HEK293 (cell line): Measurements from ENCODE around the gene PTX3.

Source experiments
- CTCF ChIA-PET: fragments of 350-600 bp; formaldehyde crosslinking; extraction: SDS; loops from one replicate; lab custom pipeline; 2021; ENCODE audit warnings: antibody characterized with exemption; lab: Yijun Ruan, JAX
- POLR2A ChIA-PET: fragments of 300-600 bp; formaldehyde crosslinking; extraction: SDS; loops from one replicate; lab custom pipeline; 2020; ENCODE audit warnings: antibody characterized with exemption, inconsistent platforms; lab: Yijun Ruan, JAX
- H3K27ac ChIP-seq: fragments of 200-500 bp; sonication (Bioruptor generic); 2 replicates; pipeline ENCODE4 v1.5.1; 2014; ENCODE audit warnings: low read depth, low read length, control low read depth, inconsistent platforms; ENCODE audit errors: extremely low read depth
- H3K36me3 ChIP-seq, 2 experiments: fragments of 200-500 bp in 1 of 2; sonication (Bioruptor generic) in 1 of 2; 1 replicate in 1 of 2; 2 replicates in 1 of 2; pipeline ENCODE4 v1.5.1; 2014 to 2017; ENCODE audit warnings: inconsistent platforms in 2 of 2, low read length in 2 of 2; ENCODE audit not compliant: control insufficient read depth in 2 of 2, insufficient read depth in 1 of 2
- H3K4me1 ChIP-seq: fragments of 200-500 bp; sonication (Bioruptor generic); 2 replicates; pipeline ENCODE4 v1.5.1; 2014; ENCODE audit warnings: mild to moderate bottlenecking, low read length, inconsistent platforms; ENCODE audit not compliant: control insufficient read depth, insufficient read depth
- H3K4me3 ChIP-seq: 2 replicates; pipeline ENCODE4 v1.5.1; 2011; ENCODE audit warnings: low read depth, mild to moderate bottlenecking, control low read depth, low read length, moderate library complexity
- H3K9me3 ChIP-seq: fragments of 200-500 bp; sonication (Bioruptor generic); 2 replicates; pipeline ENCODE4 v1.5.1; 2014; ENCODE audit warnings: low read depth, low read length, inconsistent platforms; ENCODE audit not compliant: control insufficient read depth, insufficient read depth
- BCL11B ChIP-seq: fragments of 450-650 bp; formaldehyde crosslinking; IDR thresholded peaks from 2 replicates; pipeline ENCODE4 v1.5.1; 2016; ENCODE audit warnings: low read depth, missing biosample characterization, missing genetic modification characterization
- MEIS1 ChIP-seq: sonication (generic); formaldehyde crosslinking; IDR thresholded peaks from 2 replicates; pipeline ENCODE4 v1.8.1; 2022; ENCODE audit warnings: missing genetic modification reagents, mild to moderate bottlenecking, borderline replicate concordance
- TRIM28 ChIP-seq: IDR thresholded peaks from 2 replicates; pipeline ENCODE4 v1.6.1; 2011; ENCODE audit warnings: low read length, control low read depth, borderline replicate concordance
- ZBTB21 ChIP-seq: fragments of 450-650 bp; formaldehyde crosslinking; IDR thresholded peaks from 2 replicates; pipeline ENCODE4 v1.5.1; 2017; ENCODE audit warnings: missing biosample characterization, missing genetic modification characterization
- ZFP69B ChIP-seq: fragments of 450-650 bp; formaldehyde crosslinking; IDR thresholded peaks from 2 replicates; pipeline ENCODE4 v1.5.1; 2016; ENCODE audit warnings: missing biosample characterization, missing genetic modification characterization
- ZNF133 ChIP-seq: fragments of 450-650 bp; formaldehyde crosslinking; IDR thresholded peaks from 2 replicates; pipeline ENCODE4 v1.5.1; 2016; ENCODE audit warnings: missing biosample characterization, missing genetic modification characterization
- ZNF221 ChIP-seq: fragments of 450-650 bp; formaldehyde crosslinking; IDR thresholded peaks from 2 replicates; pipeline ENCODE4 v1.5.1; 2017; ENCODE audit warnings: missing biosample characterization, missing genetic modification characterization, borderline replicate concordance
- ZNF223 ChIP-seq: fragments of 450-650 bp; formaldehyde crosslinking; IDR thresholded peaks from 2 replicates; pipeline ENCODE4 v1.5.1; 2016; ENCODE audit warnings: missing biosample characterization, missing genetic modification characterization
- ZNF335 ChIP-seq: fragments of 450-650 bp; formaldehyde crosslinking; conservative IDR thresholded peaks from 2 replicates; pipeline ENCODE4 v1.5.1; 2016; ENCODE audit warnings: missing biosample characterization, missing genetic modification characterization
- ZNF391 ChIP-seq: fragments of 450-650 bp; formaldehyde crosslinking; IDR thresholded peaks from 2 replicates; pipeline ENCODE4 v1.5.1; 2016; ENCODE audit warnings: low read depth, missing biosample characterization, missing genetic modification characterization, borderline replicate concordance
- ZNF521 ChIP-seq: fragments of 450-650 bp; formaldehyde crosslinking; IDR thresholded peaks from 2 replicates; pipeline ENCODE4 v1.5.1; 2017; ENCODE audit warnings: missing biosample characterization, mild to moderate bottlenecking, missing genetic modification characterization
- ZNF626 ChIP-seq: fragments of 450-650 bp; sonication (Bioruptor Pico); formaldehyde crosslinking; IDR thresholded peaks from 2 replicates; pipeline ENCODE4 v1.5.1; 2018; ENCODE audit warnings: missing biosample characterization, missing genetic modification characterization, inconsistent platforms
- ZNF658 ChIP-seq: fragments of 450-650 bp; formaldehyde crosslinking; IDR thresholded peaks from 2 replicates; pipeline ENCODE4; 2016; ENCODE audit warnings: missing biosample characterization, missing genetic modification characterization
- TF ChIP-seq, protein P1 (sequence below): fragments of 450-650 bp; formaldehyde crosslinking; IDR thresholded peaks from 2 replicates; pipeline ENCODE4 v1.5.0; 2017; ENCODE audit warnings: missing biosample characterization, missing genetic modification characterization, borderline replicate concordance
- TF ChIP-seq, protein P2 (sequence below): fragments of 450-650 bp; formaldehyde crosslinking; IDR thresholded peaks from 2 replicates; pipeline ENCODE4 v1.5.1; 2016; ENCODE audit warnings: missing biosample characterization, missing genetic modification characterization
- TF ChIP-seq, protein P3 (sequence below): fragments of 450-650 bp; formaldehyde crosslinking; IDR thresholded peaks from 2 replicates; pipeline ENCODE4 v1.5.1; 2016; ENCODE audit warnings: missing biosample characterization, missing genetic modification characterization
- TF ChIP-seq, protein P4 (sequence below): fragments of 450-650 bp; formaldehyde crosslinking; IDR thresholded peaks from 2 replicates; pipeline ENCODE4 v1.5.1; 2017; ENCODE audit warnings: missing biosample characterization, missing genetic modification characterization
- TF ChIP-seq, protein P5 (sequence below): fragments of 450-650 bp; formaldehyde crosslinking; IDR thresholded peaks from 2 replicates; pipeline ENCODE4 v1.5.1; 2017; ENCODE audit warnings: missing biosample characterization, missing genetic modification characterization
- TF ChIP-seq, protein P6 (sequence below): fragments of 450-650 bp; formaldehyde crosslinking; IDR thresholded peaks from 2 replicates; pipeline ENCODE4 v1.5.1; 2016; ENCODE audit warnings: missing biosample characterization, missing genetic modification characterization, borderline replicate concordance

PTX3 gene

DNA sequence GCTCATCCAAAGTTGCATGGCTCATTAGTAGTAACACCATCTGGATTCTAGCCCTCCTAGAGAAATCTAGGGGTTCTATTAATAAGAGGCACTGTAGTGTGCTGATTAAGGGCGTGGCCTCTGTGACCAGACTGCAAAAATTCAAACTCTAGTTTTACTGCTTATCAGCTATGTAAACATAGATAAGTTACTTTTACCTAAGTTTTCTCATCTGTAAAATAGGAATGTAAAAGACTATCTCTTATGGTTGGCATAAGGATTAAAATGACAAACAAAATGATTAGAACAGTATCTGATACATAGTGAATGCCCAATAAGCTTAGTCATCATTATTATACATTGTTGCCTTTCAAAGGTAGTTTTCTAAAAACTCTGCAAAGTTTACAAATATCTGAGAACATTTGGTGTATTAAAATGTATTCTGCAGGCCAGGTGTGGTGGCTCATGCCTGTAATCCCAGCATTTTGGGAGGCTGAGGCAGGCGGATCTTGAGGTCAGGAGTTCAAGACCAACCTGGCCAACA, 4.5 kb downstream of the PTX3 start:
- no peak overlapping the region for H3K27ac ChIP-seq
- H3K36me3 ChIP-seq = no peaks in the 10 kb centered on the region
- ChIA-PET POLR2A (no interaction called here), CTCF (no interaction called here)
- no peak overlapping the region for H3K4me3 ChIP-seq
- H3K4me1 ChIP-seq = no peaks in the 10 kb centered on the region
- H3K9me3 ChIP-seq = no peaks in the 10 kb centered on the region
- TF ChIP-seq ZNF658 (tag by site-specific recombination) (no peak), ZNF521 (tag by site-specific recombination) (no peak), ZFP69B (tag by site-specific recombination) (no peak), ZBTB21 (tag by site-specific recombination) (no peak), ZNF626 (tag by site-specific recombination) (no peak), MEIS1 (CRISPR knock-in tag) (no peak), ZNF133 (no peak), BCL11B (tag by site-specific recombination) (no peak), ZNF335 (tag by site-specific recombination) (no peak), ZNF391 (tag by site-specific recombination) (no peak), ZNF221 (tag by site-specific recombination) (no peak), ZNF223 (tag by site-specific recombination) (no peak), TRIM28 (no peak)
- TF ChIP-seq, protein P1, sequence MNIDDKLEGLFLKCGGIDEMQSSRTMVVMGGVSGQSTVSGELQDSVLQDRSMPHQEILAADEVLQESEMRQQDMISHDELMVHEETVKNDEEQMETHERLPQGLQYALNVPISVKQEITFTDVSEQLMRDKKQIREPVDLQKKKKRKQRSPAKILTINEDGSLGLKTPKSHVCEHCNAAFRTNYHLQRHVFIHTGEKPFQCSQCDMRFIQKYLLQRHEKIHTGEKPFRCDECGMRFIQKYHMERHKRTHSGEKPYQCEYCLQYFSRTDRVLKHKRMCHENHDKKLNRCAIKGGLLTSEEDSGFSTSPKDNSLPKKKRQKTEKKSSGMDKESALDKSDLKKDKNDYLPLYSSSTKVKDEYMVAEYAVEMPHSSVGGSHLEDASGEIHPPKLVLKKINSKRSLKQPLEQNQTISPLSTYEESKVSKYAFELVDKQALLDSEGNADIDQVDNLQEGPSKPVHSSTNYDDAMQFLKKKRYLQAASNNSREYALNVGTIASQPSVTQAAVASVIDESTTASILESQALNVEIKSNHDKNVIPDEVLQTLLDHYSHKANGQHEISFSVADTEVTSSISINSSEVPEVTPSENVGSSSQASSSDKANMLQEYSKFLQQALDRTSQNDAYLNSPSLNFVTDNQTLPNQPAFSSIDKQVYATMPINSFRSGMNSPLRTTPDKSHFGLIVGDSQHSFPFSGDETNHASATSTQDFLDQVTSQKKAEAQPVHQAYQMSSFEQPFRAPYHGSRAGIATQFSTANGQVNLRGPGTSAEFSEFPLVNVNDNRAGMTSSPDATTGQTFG (tag by site-specific recombination) = no peak
- TF ChIP-seq, protein P2, sequence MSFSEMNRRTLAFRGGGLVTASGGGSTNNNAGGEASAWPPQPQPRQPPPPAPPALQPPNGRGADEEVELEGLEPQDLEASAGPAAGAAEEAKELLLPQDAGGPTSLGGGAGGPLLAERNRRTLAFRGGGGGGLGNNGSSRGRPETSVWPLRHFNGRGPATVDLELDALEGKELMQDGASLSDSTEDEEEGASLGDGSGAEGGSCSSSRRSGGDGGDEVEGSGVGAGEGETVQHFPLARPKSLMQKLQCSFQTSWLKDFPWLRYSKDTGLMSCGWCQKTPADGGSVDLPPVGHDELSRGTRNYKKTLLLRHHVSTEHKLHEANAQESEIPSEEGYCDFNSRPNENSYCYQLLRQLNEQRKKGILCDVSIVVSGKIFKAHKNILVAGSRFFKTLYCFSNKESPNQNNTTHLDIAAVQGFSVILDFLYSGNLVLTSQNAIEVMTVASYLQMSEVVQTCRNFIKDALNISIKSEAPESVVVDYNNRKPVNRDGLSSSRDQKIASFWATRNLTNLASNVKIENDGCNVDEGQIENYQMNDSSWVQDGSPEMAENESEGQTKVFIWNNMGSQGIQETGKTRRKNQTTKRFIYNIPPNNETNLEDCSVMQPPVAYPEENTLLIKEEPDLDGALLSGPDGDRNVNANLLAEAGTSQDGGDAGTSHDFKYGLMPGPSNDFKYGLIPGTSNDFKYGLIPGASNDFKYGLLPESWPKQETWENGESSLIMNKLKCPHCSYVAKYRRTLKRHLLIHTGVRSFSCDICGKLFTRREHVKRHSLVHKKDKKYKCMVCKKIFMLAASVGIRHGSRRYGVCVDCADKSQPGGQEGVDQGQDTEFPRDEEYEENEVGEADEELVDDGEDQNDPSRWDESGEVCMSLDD (tag by site-specific recombination) = no peak
- TF ChIP-seq, protein P3, sequence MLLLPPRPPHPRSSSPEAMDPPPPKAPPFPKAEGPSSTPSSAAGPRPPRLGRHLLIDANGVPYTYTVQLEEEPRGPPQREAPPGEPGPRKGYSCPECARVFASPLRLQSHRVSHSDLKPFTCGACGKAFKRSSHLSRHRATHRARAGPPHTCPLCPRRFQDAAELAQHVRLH = no peak
- TF ChIP-seq, protein P4, sequence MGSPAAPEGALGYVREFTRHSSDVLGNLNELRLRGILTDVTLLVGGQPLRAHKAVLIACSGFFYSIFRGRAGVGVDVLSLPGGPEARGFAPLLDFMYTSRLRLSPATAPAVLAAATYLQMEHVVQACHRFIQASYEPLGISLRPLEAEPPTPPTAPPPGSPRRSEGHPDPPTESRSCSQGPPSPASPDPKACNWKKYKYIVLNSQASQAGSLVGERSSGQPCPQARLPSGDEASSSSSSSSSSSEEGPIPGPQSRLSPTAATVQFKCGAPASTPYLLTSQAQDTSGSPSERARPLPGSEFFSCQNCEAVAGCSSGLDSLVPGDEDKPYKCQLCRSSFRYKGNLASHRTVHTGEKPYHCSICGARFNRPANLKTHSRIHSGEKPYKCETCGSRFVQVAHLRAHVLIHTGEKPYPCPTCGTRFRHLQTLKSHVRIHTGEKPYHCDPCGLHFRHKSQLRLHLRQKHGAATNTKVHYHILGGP (tag by site-specific recombination) = no peak
- TF ChIP-seq, protein P5, sequence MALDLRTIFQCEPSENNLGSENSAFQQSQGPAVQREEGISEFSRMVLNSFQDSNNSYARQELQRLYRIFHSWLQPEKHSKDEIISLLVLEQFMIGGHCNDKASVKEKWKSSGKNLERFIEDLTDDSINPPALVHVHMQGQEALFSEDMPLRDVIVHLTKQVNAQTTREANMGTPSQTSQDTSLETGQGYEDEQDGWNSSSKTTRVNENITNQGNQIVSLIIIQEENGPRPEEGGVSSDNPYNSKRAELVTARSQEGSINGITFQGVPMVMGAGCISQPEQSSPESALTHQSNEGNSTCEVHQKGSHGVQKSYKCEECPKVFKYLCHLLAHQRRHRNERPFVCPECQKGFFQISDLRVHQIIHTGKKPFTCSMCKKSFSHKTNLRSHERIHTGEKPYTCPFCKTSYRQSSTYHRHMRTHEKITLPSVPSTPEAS (tag by site-specific recombination) = no peak
- TF ChIP-seq, protein P6, sequence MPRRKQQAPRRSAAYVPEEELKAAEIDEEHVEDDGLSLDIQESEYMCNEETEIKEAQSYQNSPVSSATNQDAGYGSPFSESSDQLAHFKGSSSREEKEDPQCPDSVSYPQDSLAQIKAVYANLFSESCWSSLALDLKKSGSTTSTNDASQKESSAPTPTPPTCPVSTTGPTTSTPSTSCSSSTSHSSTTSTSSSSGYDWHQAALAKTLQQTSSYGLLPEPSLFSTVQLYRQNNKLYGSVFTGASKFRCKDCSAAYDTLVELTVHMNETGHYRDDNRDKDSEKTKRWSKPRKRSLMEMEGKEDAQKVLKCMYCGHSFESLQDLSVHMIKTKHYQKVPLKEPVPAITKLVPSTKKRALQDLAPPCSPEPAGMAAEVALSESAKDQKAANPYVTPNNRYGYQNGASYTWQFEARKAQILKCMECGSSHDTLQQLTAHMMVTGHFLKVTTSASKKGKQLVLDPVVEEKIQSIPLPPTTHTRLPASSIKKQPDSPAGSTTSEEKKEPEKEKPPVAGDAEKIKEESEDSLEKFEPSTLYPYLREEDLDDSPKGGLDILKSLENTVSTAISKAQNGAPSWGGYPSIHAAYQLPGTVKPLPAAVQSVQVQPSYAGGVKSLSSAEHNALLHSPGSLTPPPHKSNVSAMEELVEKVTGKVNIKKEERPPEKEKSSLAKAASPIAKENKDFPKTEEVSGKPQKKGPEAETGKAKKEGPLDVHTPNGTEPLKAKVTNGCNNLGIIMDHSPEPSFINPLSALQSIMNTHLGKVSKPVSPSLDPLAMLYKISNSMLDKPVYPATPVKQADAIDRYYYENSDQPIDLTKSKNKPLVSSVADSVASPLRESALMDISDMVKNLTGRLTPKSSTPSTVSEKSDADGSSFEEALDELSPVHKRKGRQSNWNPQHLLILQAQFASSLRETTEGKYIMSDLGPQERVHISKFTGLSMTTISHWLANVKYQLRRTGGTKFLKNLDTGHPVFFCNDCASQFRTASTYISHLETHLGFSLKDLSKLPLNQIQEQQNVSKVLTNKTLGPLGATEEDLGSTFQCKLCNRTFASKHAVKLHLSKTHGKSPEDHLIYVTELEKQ (tag by site-specific recombination) = no peak
